Heart right ventricle (tissue), 16 donors: Measurements from ENCODE around the gene TRABD. TPM values are rescaled to one million over a fixed set of nuclear protein-coding genes. Genes with fewer than 3 reads are reported as not detected.

ENCODE experiments used
- ATAC-seq, 8 donors: fragments of 200-7000 bp; cut with Tn5 transposase; one replicate each; pipeline ENCODE4 v1.9.1; 2020; ENCODE audit warnings: mild to moderate bottlenecking in 8 of 8, moderate library complexity in 8 of 8, moderate number of reproducible peaks in 1 of 8
- DNase-seq, 2 donors: peaks; one replicate each; pipeline ENCODE4 v3.0.0-alpha.2; 2020
- H3K27ac ChIP-seq, 10 donors: fragments of 200-600 bp; sonication (generic) in 2 of 10; one replicate each; pipeline versions ENCODE4 v1.5.0 to v1.8.0; 2020 to 2022; ENCODE audit warnings: mild to moderate bottlenecking in 3 of 10
- H3K27me3 ChIP-seq, 7 donors: fragments of 200-600 bp; one replicate each; pipeline ENCODE4 v1.8.0; 2021 to 2022; ENCODE audit warnings: mild to moderate bottlenecking in 2 of 7
- H3K36me3 ChIP-seq, 9 donors: fragments of 200-600 bp; sonication (generic) in 1 of 9; one replicate each; pipeline versions ENCODE4 v1.5.0 to v1.8.0; 2020 to 2022; ENCODE audit warnings: mild to moderate bottlenecking in 2 of 9
- H3K4me1 ChIP-seq, 9 donors: fragments of 200-600 bp; sonication (generic) in 1 of 9; one replicate each; pipeline versions ENCODE4 v1.5.0 to v1.8.0; 2020 to 2022; ENCODE audit warnings: mild to moderate bottlenecking in 4 of 9
- H3K4me3 ChIP-seq, 10 donors: fragments of 200-600 bp; sonication (generic) in 2 of 10; one replicate each; pipeline versions ENCODE4 v1.5.0 to v1.8.0; 2020 to 2022; ENCODE audit warnings: mild to moderate bottlenecking in 7 of 10, moderate library complexity in 2 of 10
- H3K9me3 ChIP-seq, 11 donors: fragments of 200-600 bp in 10 of 11; sonication (generic) in 2 of 11; one replicate each; pipeline versions ENCODE4 v1.5.0 to v1.8.0; 2013 to 2022; ENCODE audit warnings: mild to moderate bottlenecking in 2 of 11, control low read depth in 1 of 11, moderate library complexity in 1 of 11
- CTCF ChIP-seq, 9 donors: fragments of 200-600 bp; sonication (generic) in 2 of 9; IDR thresholded peaks; one replicate each; pipeline versions ENCODE4 v1.5.0 to v1.8.0; 2021 to 2022; ENCODE audit warnings: antibody characterized with exemption in 9 of 9, mild to moderate bottlenecking in 5 of 9, moderate library complexity in 1 of 9
- WGBS, 2 donors: extraction: QIAGEN DNeasy Blood & Tissue Kit; methylation state at CpG; one replicate each; pipeline ENCODE4 v1.1.7; 2013; ENCODE audit warnings: inconsistent platforms in 1 of 2; 5-methylcytosine and 5-hydroxymethylcytosine counted together
- intact Hi-C, 10 donors: fragments of 100-400 bp; cut with DNase I; formaldehyde crosslinking; loops; one replicate each; pipeline versions ENCODE4 v1.11.1 to v1.14.2; 2022
- polyA plus RNA-seq, 2 donors: library from polyadenylated mRNA; stranded (reverse); fragments of 200-250 nt; gene quantifications; one replicate each; pipeline ENCODE4 v1.2.3, GENCODE V29; 2013
- total RNA-seq, 10 donors: library from RNA; stranded (reverse); fragmentation: NEBNext Ultra II Directional in 3 of 10; extraction: Animal tissue kit (Norgen Biotek cat#: 25700) in 3 of 10; gene quantifications; one replicate each; pipeline versions ENCODE4 v1.2.1 to v1.2.4, GENCODE V29; 2021 to 2023
- donor health status: Arrhythmogenic right ventricular cardiomyopathy.
- donor health status: ischemic (EF 13 %, LVEDD 7.1; RV severe dilation, severe dysfunction).
- donor health status: healthy with polysubstance abuse.
- donor health status: DM: no; HTN: yes; CAD: no.
- donor health status: DM: no; HTN: no; CAD: no.
- donor health status: ischemic (EF 25% LVEDD 6.9; RV normal size, moderate dysfunction).
- donor health status: ischemic (EF 25% LVEDD 5.7; RV mildly dilated, moderate dysfunction).
- donor health status: healthy.
- donor health status: DM: yes; HTN: yes; CAD: no.
- donor health status: Ischemic cardiomyopathy.
- donor health status: ischemic (EF 35%, LVEDD 5.7; RV mildly dilated, moderate dysfunction).
- donor health status: nonischemic (EF 11% LVEDD 7.7; RV severe dilation, severe dysfunction).
- donor health status: DM: yes; HTN: yes; CAD: no.
- donor health status: PGD.
- donor health status: ischemic (EF 29% LVEDD 5.4; RV normal size, mild dysfunction).
- donor health status: nonischemic (EF 23%, LVEDD 6.1; RV moderate dilation, normal function).

The TRABD gene
- total and polyA plus RNA-seq, 12 donors: 13.6 to 40.8 (median 19.0) TPM

- Histone ChIP-seq H3K4me3 (no peak overlapping the region), H3K27ac (no peak overlapping the region), H3K4me1 (no peaks in the 10 kb centered on the region), H3K27me3 (no peaks in the 10 kb centered on the region), H3K9me3 (no peaks in the 10 kb centered on the region), H3K36me3 (peaks cover 0 to 96% (median 17%) of the 10 kb centered on the region in 9 donors)
- DNase-seq: no peak
- intact Hi-C loops: no loop called here
- no peak for TF ChIP-seq CTCF (IDR thresholded peaks at IDR 0.05)
- ATAC-seq: no peak
- 94 to 96% methylated on average over 25 of the region's 25 CpGs for WGBS, 2 donors
Measured at GRCh38 chr22:50227579-50228215, 42.0 kb downstream of the TRABD start.

GRCh38 chr22:50228366-50228765, 42.7 kb downstream of the TRABD start:
- no peak overlapping the region for H3K27ac ChIP-seq
- no peaks in the 10 kb centered on the region for H3K9me3 ChIP-seq
- H3K4me3 ChIP-seq: no peak overlapping the region
- H3K4me1 ChIP-seq: no peaks in the 10 kb centered on the region
- DNase-seq: no peak
- ATAC-seq: no peak
- no peaks in the 10 kb centered on the region for H3K27me3 ChIP-seq
- H3K36me3 ChIP-seq: peaks cover 0 to 96% (median 22%) of the 10 kb centered on the region in 9 donors
- 95 to 96% methylated on average over 9 of the region's 9 CpGs for WGBS, 2 donors
- TF ChIP-seq CTCF (IDR thresholded peaks at IDR 0.05): no peak
- intact Hi-C loops: no loop called here

GRCh38 chr22:50229370-50229769, 43.7 kb downstream of the TRABD start:
- TF ChIP-seq CTCF (IDR thresholded peaks at IDR 0.05): no peak
- no peak for DNase-seq
- WGBS, 2 donors: 97% methylated on average over 16 of the region's 16 CpGs
- no peak for ATAC-seq
- Histone ChIP-seq H3K27me3 (no peaks in the 10 kb centered on the region), H3K4me1 (no peaks in the 10 kb centered on the region), H3K9me3 (no peaks in the 10 kb centered on the region), H3K36me3 (peaks cover 0 to 89% (median 21%) of the 10 kb centered on the region in 9 donors), H3K4me3 (no peak overlapping the region), H3K27ac (no peak overlapping the region)
- intact Hi-C loops: no loop called here

- WGBS, 2 donors: 93 to 94% methylated on average over 20 of the region's 20 CpGs
- DNase-seq (no peak), ATAC-seq (no peak)
- no peaks in the 10 kb centered on the region for H3K9me3 ChIP-seq
- H3K27me3 ChIP-seq: no peaks in the 10 kb centered on the region
- intact Hi-C loops: no loop called here
- H3K27ac ChIP-seq: no peak overlapping the region
- H3K4me1 ChIP-seq: no peaks in the 10 kb centered on the region
- H3K4me3 ChIP-seq: no peak overlapping the region
- H3K36me3 ChIP-seq: peaks cover 0 to 81% (median 5%) of the 10 kb centered on the region in 9 donors
- no peak for TF ChIP-seq CTCF (IDR thresholded peaks at IDR 0.05)
Measured at GRCh38 chr22:50232481-50233151, 46.9 kb downstream of the TRABD start.
